ENCODE measurements around the gene DUSP9.

DUSP9 gene

DNA sequence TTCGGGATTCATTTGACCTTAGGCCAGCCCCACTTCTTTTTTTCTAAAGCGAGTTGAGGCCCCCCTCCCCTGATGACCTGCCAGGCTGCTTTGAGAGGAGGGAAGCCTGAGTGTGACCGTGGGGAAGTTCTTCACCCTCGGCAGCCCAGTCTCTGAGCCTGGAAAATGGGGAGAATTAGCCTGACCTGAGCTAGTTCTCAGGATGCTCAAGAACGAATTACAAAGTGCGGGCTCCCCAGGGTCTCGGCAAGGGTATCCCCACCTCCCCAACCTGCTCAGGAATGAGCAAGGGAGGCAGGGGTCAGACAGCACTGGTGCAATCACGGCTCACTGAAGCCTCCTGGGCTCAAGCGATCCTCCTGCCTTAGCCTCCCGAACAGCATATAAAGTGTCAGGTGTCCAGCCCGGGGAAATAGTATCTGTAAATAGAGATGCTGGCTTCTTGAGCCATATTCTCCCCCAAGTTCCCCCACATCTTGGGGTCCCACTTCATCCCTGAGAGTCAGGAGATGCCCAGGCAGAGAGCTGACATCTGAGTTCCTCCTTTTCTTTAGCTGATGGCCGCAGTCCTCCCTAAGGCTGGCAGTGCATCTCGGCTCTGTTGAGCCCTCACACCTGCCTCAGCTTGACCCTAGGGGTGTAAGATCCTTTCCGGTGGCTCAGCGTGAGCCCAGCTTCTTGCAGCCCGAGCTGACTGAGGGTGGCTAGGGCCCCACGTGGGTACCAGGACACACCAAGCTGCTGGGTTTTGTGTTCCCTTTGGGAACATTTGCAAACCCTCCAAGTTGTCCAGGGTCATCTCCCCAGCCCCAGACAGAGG lies 1.6 kb downstream of the DUSP9 start:
- no peak overlapping the region for H3K4me3 ChIP-seq (ENCODE audit: low read depth, low read length)
- no peak overlapping the region for H3K27ac ChIP-seq
- TF ChIP-seq CTCF (IDR thresholded peaks at IDR 0.05; ENCODE audit: low read depth, low read length, missing control alignments): no peak
- no peaks in the 10 kb centered on the region for H3K36me3 ChIP-seq (replicated peaks)
- DNase-seq: no peak
- peaks cover 32% of the 10 kb centered on the region for H3K27me3 ChIP-seq (replicated peaks)
- in situ Hi-C loops (cut with HindIII; ENCODE audit: low pct_ligation_motif_present, low sequenced_read_pairs): no loop called here

GRCh38 chrX:153649178-153649914 lies 2.3 kb downstream of the DUSP9 start:
- in situ Hi-C loops (cut with HindIII; ENCODE audit: low pct_ligation_motif_present, low sequenced_read_pairs): no loop called here
- Histone ChIP-seq H3K27me3 (replicated peaks) (peaks cover 29% of the 10 kb centered on the region), H3K36me3 (replicated peaks) (no peaks in the 10 kb centered on the region), H3K27ac (no peak overlapping the region), H3K4me3 (ENCODE audit: low read depth, low read length) (no peak overlapping the region)
- TF ChIP-seq CTCF (IDR thresholded peaks at IDR 0.05; ENCODE audit: low read depth, low read length, missing control alignments): peak; percentile 37
- DNase-seq: no peak

DNA sequence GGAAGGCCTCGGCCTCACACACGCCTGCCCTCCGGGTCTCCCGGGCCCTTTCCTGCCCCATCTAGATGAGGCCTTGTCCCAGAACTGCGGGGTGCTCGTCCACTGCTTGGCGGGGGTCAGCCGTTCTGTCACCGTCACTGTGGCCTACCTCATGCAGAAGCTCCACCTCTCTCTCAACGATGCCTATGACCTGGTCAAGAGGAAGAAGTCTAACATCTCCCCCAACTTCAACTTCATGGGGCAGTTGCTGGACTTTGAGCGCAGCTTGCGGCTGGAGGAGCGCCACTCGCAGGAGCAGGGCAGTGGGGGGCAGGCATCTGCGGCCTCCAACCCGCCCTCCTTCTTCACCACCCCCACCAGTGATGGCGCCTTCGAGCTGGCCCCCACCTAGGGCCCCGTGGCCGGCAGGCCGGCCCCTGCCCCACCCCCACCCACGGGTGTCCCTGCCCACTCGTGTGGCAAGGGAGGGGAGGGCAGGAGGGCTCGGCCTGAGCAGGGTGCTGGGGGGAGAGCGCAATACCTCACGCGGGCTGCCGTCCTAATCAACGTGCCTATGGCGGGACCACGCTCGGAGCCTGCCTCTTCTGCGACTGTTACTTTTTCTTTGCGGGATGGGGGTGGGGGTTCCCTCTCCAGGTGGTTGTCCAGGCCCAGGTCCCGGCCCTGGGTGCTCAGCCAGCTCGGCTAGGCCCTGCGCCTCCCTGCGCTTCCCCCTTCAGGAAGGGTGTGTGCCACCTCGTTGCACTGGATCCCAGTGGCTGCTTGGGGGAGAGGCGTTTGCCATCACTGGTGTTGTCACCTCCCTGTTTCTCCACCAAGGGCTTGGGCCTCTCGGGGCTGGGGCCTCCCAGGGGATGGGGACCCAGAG lies 3.1 kb downstream of the DUSP9 start:
- in situ Hi-C loops (cut with HindIII; ENCODE audit: low pct_ligation_motif_present, low sequenced_read_pairs): no loop called here
- DNase-seq: no peak

GRCh38 chrX:153650959-153651358 lies 4.0 kb downstream of the DUSP9 start:
- Histone ChIP-seq H3K36me3 (replicated peaks) (no peaks in the 10 kb centered on the region), H3K27ac (no peak overlapping the region), H3K4me3 (ENCODE audit: low read depth, low read length) (no peak overlapping the region), H3K27me3 (replicated peaks) (peaks cover 14% of the 10 kb centered on the region)
- in situ Hi-C loops (cut with HindIII; ENCODE audit: low pct_ligation_motif_present, low sequenced_read_pairs): no loop called here
- no peak for DNase-seq
- no peak for TF ChIP-seq CTCF (IDR thresholded peaks at IDR 0.05; ENCODE audit: low read depth, low read length, missing control alignments)

More for the DNA sequence above, 3.1 kb downstream of the DUSP9 start:
- Histone ChIP-seq H3K4me3 (ENCODE audit: low read depth, low read length) (no peak overlapping the region), H3K36me3 (replicated peaks) (no peaks in the 10 kb centered on the region), H3K27ac (no peak overlapping the region), H3K27me3 (replicated peaks) (peaks cover 21% of the 10 kb centered on the region)
- no peak for TF ChIP-seq CTCF (IDR thresholded peaks at IDR 0.05; ENCODE audit: low read depth, low read length, missing control alignments)

GRCh38 chrX:153651540-153652079 lies 4.6 kb downstream of the DUSP9 start:
- DNase-seq: no peak
- TF ChIP-seq CTCF (IDR thresholded peaks at IDR 0.05; ENCODE audit: low read depth, low read length, missing control alignments): peak; percentile 55
- Histone ChIP-seq H3K27ac (no peak overlapping the region), H3K36me3 (replicated peaks) (no peaks in the 10 kb centered on the region), H3K27me3 (replicated peaks) (peaks cover 13% of the 10 kb centered on the region), H3K4me3 (ENCODE audit: low read depth, low read length) (no peak overlapping the region)
- in situ Hi-C loops (cut with HindIII; ENCODE audit: low pct_ligation_motif_present, low sequenced_read_pairs): no loop called here

All from brain microvascular endothelial cell (primary cell).